Measurements from ENCODE around the gene SPPL2A.

GRCh38 chr15:50685191-50685975 is 80.1 kb downstream of the SPPL2A start:
- TF ChIP-seq REST (IDR thresholded peaks at IDR 0.05; ENCODE audit: insufficient read depth in 1 of 2, low read depth in 2 of 2, low read length in 2 of 2) (no peak), TAF1 (IDR thresholded peaks at IDR 0.05; ENCODE audit: borderline replicate concordance, insufficient read depth, low read length) (no peak)

All from PFSK-1 (cell line).